ENCODE measurements around the gene HNRNPDL. TPM values are rescaled to one million over a fixed set of nuclear protein-coding genes. Genes with fewer than 3 reads are reported as not detected.

The HNRNPDL gene
- polyA plus RNA-seq, 2 of the 4 experiments (the other 2 are of a cell fraction), result 321 to 397 TPM

DNA sequence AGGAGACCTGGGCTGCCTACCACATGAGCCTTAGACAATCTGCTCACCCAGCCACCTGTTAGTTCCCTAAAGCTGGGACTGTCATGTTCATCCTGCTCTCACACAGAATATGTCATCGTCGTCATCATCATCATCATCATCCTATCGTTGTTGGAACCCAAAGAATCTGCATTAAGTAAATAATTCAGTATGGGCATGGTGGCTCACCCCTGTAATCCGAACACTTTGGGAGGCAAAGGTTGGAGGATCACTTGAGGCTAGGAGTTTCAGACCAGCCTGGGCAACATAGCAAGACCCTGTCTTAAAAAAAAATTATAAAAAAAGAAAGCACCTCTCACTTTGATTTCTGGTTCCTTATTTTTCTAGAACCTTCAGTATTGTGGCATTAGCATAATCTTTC, 6.5 kb upstream of the HNRNPDL start:
- Histone ChIP-seq H3K4me2 (no peak overlapping the region), H3K9me3 (no peaks in the 10 kb centered on the region), H3K27ac (no peak overlapping the region), H3K4me3 (no peak overlapping the region), H3K4me1 (peaks cover 12% of the 10 kb centered on the region; the same call in 2 of the 3 replicates)
- ATAC-seq (no peak), DNase-seq (ENCODE audit: low read depth in 1 of 2, low spot score in 1 of 2) (no peak), FAIRE-seq (no peak)
- ChIA-PET CTCF (interaction anchor here (0.6 to 1.3 kb wide), 2 partner anchors 8 to 70 kb away, joined by 3 read pairs; no protein-coding TSS in a partner anchor), POLR2A (no interaction called here)
- 93% methylated on average over 4 of the region's 4 CpGs for WGBS (ENCODE audit: missing lambda C conversion rate)
- TF ChIP-seq HEYL (CRISPR knock-in tag; IDR thresholded peaks at IDR 0.05) (no peak), GATA3 (IDR thresholded peaks at IDR 0.05; ENCODE audit: borderline replicate concordance) (no peak), HOXB13 (CRISPR knock-in tag; IDR thresholded peaks at IDR 0.05; ENCODE audit: low read depth) (no peak), EHF (CRISPR knock-in tag; IDR thresholded peaks at IDR 0.05) (no peak), FOSB (CRISPR knock-in tag; IDR thresholded peaks at IDR 0.05) (no peak), POLR2A (IDR thresholded peaks at IDR 0.05; ENCODE audit: low read length) (no peak), CBX2 (IDR thresholded peaks at IDR 0.05; ENCODE audit: borderline replicate concordance, low read depth) (no peak), BCL3 (IDR thresholded peaks at IDR 0.05) (no peak), CEBPB (IDR thresholded peaks at IDR 0.05) (no peak), EHMT2 (IDR thresholded peaks at IDR 0.05; ENCODE audit: low read depth) (no peak), RCOR1 (IDR thresholded peaks at IDR 0.05; ENCODE audit: low read depth, low read length) (no peak), ZC3H11A (IDR thresholded peaks at IDR 0.05) (no peak), KDM5A (IDR thresholded peaks at IDR 0.05) (no peak), POLR2AphosphoS2 (conservative IDR thresholded peaks at IDR 0.05; ENCODE audit: low read length) (no peak), RARB (CRISPR knock-in tag; IDR thresholded peaks at IDR 0.05) (no peak), NFE2L2 (conservative IDR thresholded peaks at IDR 0.05; ENCODE audit: low read length) (no peak), TFCP2L1 (CRISPR knock-in tag; IDR thresholded peaks at IDR 0.05) (no peak), FOXS1 (CRISPR knock-in tag; IDR thresholded peaks at IDR 0.05) (no peak), CHD4 (IDR thresholded peaks at IDR 0.05; ENCODE audit: borderline replicate concordance) (no peak), CBX8 (IDR thresholded peaks at IDR 0.05) (no peak)

DNA sequence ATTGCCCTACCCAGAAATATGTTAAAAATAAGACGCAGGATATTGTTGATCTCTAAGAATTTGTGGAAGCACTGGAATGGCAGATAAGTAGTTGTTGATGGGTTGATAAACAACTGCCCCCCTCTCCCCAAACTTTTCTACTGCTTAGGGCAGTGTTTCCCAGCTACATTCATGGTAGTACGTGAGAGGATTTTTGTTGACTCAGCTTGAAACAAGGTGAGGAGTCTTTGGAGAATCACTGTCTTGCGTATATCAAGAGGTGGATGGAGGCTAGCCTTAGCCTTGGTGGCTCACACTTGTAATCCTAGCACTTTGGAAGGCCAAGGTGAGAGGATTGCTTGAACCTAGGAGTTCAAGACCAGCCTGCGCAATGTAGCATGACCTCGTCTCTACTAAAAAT, 5.9 kb upstream of the HNRNPDL start:
- POLR2A ChIA-PET, result no interaction called here
- no peak for FAIRE-seq
- Histone ChIP-seq H3K9me3 (no peaks in the 10 kb centered on the region), H3K27ac (no peak overlapping the region), H3K4me3 (no peak overlapping the region), H3K4me1 (peaks cover 15% of the 10 kb centered on the region; the same call in 2 of the 3 replicates), H3K4me2 (no peak overlapping the region)
- DNase-seq (ENCODE audit: low read depth in 1 of 2, low spot score in 1 of 2), result no peak
- TF ChIP-seq MAFK (IDR thresholded peaks at IDR 0.05; ENCODE audit: partially characterized antibody) (peak; percentile 67), CEBPB (IDR thresholded peaks at IDR 0.05) (no peak)
- CTCF ChIA-PET, result no interaction called here
- ATAC-seq, result no peak
- WGBS (ENCODE audit: missing lambda C conversion rate), result 80% methylated on average over 5 of the region's 5 CpGs

DNA sequence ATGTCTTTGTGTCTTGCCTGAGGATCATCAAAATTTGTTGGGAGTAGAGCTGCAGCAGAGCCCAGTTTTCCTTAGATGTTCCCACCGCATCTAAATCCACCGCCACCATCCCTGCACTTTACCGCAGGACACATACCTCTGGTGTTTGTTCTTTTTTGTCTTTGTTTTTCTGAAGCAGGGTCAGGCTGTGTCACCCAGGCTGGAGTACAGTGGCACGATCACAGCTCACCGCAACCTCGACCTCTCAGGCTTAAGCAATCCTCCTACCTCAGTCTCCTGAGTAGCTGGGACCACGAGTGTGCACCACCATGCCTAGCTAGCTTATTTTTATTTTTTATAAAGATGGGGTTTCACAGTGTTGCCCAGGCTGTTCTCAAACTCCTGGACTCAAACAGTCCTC, 4.7 kb upstream of the HNRNPDL start:
- Histone ChIP-seq H3K9me3 (no peaks in the 10 kb centered on the region), H3K4me2 (no peak overlapping the region), H3K27ac (no peak overlapping the region), H3K4me1 (peaks cover 15% of the 10 kb centered on the region; the same call in 2 of the 3 replicates), H3K4me3 (no peak overlapping the region)
- FAIRE-seq (no peak), DNase-seq (ENCODE audit: low read depth in 1 of 2, low spot score in 1 of 2) (no peak), ATAC-seq (no peak)
- TF ChIP-seq EP300 (IDR thresholded peaks at IDR 0.05), result no peak
- 92% methylated on average over 7 of the region's 7 CpGs for WGBS (ENCODE audit: missing lambda C conversion rate)
- CTCF ChIA-PET, result no interaction called here
- POLR2A ChIA-PET, result no interaction called here

DNA sequence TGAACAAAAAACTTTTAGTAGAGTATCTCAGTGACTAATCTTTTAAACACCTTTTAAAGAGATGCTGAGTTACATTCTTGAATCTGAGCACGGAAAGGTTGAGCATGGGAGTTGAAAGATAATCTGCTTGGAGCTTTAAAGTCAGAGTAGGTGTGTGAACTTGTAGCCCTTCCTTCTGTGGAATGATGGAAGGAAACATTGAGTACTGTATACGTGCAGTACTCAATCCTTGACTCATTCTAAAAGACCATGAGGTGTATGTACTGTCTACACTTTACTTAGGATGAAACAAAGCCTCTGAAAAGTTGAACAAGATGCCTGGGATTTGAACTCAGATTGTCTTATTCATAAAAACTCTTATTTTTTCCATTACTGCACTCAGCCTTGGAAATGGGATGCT, 3.5 kb upstream of the HNRNPDL start:
- no peak for FAIRE-seq
- no peak overlapping the region for H3K27ac ChIP-seq
- no peak for ATAC-seq
- 89% methylated on average over 2 of the region's 2 CpGs for WGBS (ENCODE audit: missing lambda C conversion rate)
- H3K9me3 ChIP-seq, result no peaks in the 10 kb centered on the region
- ChIA-PET CTCF (no interaction called here), POLR2A (no interaction called here)
- H3K4me3 ChIP-seq, result no peak overlapping the region
- H3K4me1 ChIP-seq, result peaks cover 15% of the 10 kb centered on the region; the same call in 2 of the 3 replicates
- H3K4me2 ChIP-seq, result no peak overlapping the region
- TF ChIP-seq POLR2A (IDR thresholded peaks at IDR 0.05; ENCODE audit: low read length) (no peak), CHD2 (IDR thresholded peaks at IDR 0.05; ENCODE audit: low read length, partially characterized antibody) (no peak), NR3C1 (IDR thresholded peaks at IDR 0.05) (no peak), EP300 (IDR thresholded peaks at IDR 0.05) (no peak), CBX2 (IDR thresholded peaks at IDR 0.05; ENCODE audit: borderline replicate concordance, low read depth) (no peak), BHLHE40 (IDR thresholded peaks at IDR 0.05; ENCODE audit: low read depth, low read length) (no peak), SMC3 (IDR thresholded peaks at IDR 0.05) (no peak), RCOR1 (IDR thresholded peaks at IDR 0.05; ENCODE audit: low read depth, low read length) (no peak), SREBF2 (IDR thresholded peaks at IDR 0.05) (no peak), GATA3 (IDR thresholded peaks at IDR 0.05; ENCODE audit: borderline replicate concordance) (no peak), CTCF (IDR thresholded peaks at IDR 0.05) (no peak), CHD4 (IDR thresholded peaks at IDR 0.05; ENCODE audit: borderline replicate concordance) (no peak), POLR2AphosphoS2 (conservative IDR thresholded peaks at IDR 0.05; ENCODE audit: low read length) (no peak), EHMT2 (IDR thresholded peaks at IDR 0.05; ENCODE audit: low read depth) (no peak), ZNF302 (CRISPR knock-in tag; IDR thresholded peaks at IDR 0.05) (no peak)
- TF ChIP-seq, protein P1, sequence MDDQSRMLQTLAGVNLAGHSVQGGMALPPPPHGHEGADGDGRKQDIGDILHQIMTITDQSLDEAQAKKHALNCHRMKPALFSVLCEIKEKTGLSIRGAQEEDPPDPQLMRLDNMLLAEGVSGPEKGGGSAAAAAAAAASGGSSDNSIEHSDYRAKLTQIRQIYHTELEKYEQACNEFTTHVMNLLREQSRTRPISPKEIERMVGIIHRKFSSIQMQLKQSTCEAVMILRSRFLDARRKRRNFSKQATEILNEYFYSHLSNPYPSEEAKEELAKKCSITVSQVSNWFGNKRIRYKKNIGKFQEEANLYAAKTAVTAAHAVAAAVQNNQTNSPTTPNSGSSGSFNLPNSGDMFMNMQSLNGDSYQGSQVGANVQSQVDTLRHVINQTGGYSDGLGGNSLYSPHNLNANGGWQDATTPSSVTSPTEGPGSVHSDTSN (IDR thresholded peaks at IDR 0.05), result no peak
- no peak for DNase-seq (ENCODE audit: low read depth in 1 of 2, low spot score in 1 of 2)
